GM21737 (cell line): ENCODE measurements around the gene ZDHHC11B.
"Not testable (repeated sequence)": the region's sequence is repeated elsewhere in the genome, so short reads cannot be mapped to it uniquely, and the experiment has no call there.

Experiments
- ATAC-seq: cut with Tn5 transposase; IDR thresholded peaks from one replicate; pipeline ENCODE4 v1.9.1; 2021; ENCODE audit warnings: mild to moderate bottlenecking, moderate library complexity; ENCODE audit not compliant: unreplicated experiment

Gene ZDHHC11B

GRCh38 chr5:727087-727486 is 57.4 kb downstream of the ZDHHC11B start:
- not testable (repeated sequence) for ATAC-seq

DNA sequence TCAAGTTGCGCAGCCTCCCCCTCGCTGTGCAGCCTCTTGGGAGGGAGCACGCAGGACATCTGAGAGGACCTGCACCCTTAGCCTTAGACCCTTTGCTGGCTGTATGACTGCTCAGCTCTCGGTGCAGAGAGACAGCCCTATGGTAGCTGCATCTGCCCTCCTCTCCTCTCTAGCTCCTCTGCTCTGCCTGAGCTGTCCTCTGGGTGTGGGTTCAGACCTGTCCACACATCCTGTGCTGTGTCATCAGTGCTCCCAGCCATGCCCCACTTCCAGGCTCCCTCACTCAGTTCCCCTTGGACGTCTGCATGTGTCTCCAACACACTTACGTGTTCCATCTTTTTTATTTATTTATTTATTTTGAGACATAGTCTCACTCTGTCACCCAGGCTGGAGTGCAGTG is 60.7 kb downstream of the ZDHHC11B start:
- ATAC-seq: not testable (repeated sequence)

DNA sequence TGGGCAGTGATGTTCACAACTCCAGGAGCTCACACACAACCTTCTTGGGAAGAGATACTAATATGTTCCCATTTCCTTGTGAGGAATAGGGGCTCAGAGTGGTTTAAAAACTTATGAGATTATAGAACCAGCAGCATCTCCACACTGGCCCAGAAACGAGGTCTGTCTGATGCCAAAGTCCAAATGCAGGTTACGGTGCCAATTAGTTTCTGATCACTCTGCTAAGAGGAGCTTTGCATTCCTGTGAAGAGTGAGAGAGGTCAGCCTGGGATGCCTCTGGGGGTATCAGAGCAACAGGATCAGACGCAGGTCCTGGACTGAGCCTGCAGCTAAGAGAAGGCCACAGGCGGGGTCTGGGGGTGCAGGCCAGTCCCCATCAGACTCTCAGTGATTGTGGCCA is 61.2 kb downstream of the ZDHHC11B start:
- ATAC-seq: not testable (repeated sequence)

- not testable (repeated sequence) for ATAC-seq
Measured at GRCh38 chr5:719379-719778, 65.2 kb downstream of the ZDHHC11B start.

DNA sequence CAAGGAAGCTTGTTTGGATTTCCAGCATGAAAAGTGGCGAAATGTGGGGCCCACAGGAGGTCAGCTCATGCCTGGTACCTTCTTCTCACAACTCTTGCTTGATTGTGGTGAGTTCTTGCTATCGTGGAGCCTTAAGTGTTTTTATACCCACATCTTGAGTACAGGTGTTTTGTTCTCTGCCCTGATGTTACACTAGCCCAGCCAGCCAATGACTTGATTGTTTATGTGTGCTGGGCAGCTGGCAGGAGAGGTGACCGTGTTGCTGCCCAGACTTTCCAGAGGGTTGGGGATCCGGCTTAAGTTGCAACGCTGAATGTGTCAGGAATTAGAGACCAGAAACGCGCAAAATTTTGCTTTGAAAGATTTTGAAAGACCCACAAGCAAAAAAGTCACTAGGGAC is 67.4 kb downstream of the ZDHHC11B start:
- ATAC-seq: no peak

- not testable (repeated sequence) for ATAC-seq
Measured at GRCh38 chr5:716740-717139, 67.8 kb downstream of the ZDHHC11B start.

DNA sequence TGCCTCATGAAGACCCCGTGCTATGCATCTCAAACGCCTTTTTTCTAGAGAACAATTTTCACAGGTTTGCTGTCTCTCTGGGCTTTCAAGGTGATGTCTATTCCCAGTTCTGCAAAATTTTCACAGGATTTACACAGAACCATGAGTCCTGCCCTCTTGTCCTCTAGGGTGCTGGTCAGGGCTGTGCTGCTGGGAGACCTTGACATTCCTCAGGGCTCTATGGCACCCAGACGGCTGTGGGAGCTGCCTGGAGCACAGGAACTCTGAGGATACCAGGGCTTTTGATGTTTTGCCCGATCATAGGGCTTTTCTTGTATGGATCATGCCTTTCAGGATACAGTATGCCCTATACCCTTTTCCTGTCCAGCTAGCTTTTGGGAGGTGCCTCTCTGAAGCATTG is 68.9 kb downstream of the ZDHHC11B start:
- not testable (repeated sequence) for ATAC-seq

DNA sequence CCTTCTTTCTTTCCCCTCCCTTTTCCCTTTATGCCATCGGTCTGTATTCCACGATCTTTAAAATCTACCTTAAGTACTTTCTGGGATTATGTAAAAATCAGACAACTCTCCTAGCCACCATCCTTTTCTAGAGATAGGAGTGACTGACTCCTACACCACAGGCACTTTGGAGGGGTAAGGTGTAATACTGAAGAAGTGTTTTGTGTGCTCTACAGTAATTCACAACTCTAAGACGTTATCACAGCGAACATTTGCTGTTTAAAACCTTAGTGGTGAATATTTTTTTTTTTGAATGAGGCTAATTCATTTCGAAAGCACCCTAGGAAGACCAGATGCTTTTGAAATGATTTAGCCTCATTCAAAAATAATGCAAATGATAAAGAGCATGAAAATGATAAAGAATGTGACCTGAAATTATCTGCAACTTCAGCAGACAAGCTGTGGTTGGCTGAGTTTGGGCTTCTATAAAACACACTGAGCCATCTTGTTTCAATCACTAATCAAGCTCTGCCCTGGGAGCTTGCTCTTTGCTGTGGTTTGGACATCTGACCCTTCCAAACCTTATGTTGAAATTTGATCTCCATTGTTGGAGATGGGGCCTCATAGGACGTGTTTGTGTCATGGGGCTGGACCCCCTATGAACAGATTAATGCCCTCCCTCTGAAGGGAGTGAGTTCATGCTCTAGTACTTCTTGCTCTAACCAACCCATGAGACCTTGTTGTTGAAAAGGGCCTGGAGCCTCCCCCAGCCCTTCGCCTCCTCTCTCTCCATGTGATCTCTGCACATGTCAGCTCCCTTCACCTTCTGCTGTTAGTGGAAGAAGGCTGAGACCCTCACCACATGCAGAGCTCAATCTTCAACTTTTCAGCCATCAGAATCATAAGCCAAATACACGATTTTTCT is 70.1 kb downstream of the ZDHHC11B start:
- ATAC-seq: not testable (repeated sequence)

GRCh38 chr5:713686-714085 is 70.8 kb downstream of the ZDHHC11B start:
- ATAC-seq: not testable (repeated sequence)

DNA sequence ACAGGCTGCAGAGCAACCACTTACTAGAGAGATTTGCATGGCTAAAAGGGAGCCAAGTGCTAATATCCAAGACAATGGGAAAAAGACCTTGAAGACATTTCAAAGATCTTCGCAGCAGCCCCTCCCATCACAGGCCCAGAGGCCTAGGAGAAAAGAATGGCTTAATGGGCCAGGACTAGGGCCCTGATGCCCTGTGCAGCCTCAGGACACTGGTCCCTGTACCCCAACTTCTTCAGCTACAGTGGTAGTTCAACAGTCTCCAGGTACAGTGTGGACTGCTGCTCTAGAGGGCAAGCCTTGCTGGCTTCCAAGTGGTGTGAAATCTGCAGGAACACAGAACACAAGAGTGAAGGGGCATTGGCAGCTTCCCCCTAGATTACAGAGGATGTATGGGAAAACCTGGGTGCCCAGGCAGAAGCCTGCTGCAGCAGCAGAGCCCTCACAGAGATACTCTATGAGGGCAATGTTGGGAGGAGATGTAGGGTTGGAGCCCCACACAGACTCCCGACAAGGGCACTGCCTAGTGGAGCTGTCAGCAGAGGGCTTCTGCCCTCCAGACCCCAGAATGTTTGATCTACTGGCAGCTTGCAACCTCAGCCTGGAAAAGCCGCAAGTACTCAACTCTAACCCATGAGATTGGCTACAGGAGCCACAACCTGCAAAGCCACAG is 75.5 kb downstream of the ZDHHC11B start:
- not testable (repeated sequence) for ATAC-seq

- ATAC-seq: not testable (repeated sequence)
Measured at GRCh38 chr5:708374-708773, 76.2 kb downstream of the ZDHHC11B start.

GRCh38 chr5:706127-706526 is 78.4 kb downstream of the ZDHHC11B start:
- ATAC-seq: not testable (repeated sequence)

DNA sequence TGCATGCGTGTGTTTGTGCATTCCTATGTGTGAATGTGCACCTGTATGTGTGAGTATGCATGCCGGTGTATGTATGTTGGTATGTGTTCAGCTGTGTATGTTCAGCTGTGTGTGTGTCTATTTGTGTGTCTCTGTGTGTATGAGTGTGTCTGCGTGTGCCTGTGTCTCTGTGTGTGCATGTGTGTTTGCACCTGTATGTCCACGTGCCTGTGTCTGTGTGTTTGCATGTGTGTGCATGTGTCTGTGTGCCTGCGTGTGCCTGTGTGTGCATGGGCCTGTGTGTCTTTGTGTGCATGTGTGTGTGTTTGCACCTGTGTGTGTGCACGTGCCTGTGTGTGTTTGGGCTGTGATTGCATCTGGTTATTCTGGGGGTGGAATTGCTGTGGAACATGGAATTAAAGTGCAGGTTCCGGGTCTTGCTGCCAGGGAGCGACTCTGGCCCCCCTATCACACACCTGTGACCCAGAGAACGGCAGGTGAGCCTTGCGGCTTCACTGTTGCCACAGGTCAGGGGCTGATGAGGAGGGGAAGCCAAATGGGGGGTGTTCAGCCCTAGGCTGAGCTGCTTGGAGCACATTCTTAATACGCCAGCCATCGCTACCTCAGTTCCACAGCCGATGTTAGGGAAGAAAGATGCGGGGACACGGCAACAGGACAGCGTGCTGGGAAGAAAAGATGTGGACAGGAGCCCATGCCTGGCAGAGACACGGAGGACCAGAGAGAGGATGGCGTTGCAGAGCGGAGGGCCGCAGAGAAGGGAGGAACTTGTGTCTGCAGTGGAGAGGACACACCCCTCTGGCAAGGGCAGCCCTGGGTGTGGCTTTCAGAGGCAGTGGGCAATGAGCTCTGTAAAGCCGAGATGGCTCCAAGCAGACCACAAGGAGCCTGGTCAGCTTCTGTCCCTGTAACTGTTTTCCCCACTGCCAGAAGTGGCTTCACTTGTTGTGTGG is 87.5 kb downstream of the ZDHHC11B start:
- not testable (repeated sequence) for ATAC-seq

DNA sequence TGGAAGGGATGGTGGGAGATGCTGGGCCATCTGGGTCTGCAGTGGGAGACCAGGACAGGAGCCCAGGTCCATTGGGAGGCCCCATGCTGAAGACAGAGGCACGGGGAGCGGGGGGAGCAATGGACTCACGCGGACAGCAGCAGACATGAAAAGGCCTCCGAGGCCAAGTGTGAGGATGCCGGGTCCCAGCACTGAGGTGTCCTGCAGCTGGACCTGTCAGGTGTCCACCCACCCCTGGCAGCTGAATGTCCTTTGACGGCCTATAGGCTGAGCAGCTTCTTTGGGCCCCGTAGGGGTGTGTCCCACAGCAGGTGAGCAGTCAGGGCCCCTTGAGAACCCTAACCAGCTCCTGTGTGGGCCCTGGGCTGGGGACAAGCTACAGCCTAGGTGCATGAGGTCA is 88.3 kb downstream of the ZDHHC11B start:
- ATAC-seq: not testable (repeated sequence)

- not testable (repeated sequence) for ATAC-seq
Measured at GRCh38 chr5:695475-695874, 89.1 kb downstream of the ZDHHC11B start.

GRCh38 chr5:694042-694431 is 90.5 kb downstream of the ZDHHC11B start:
- not testable (repeated sequence) for ATAC-seq

- ATAC-seq: peak; percentile 75
Measured at GRCh38 chr5:693271-694041, 91.1 kb downstream of the ZDHHC11B start, which contains the start of gene TPPP. Gene TPPP, minus strand, starts transcription at chr5:693352. Its CDS starts 15,292 bp downstream, at chr5:678060.

- ATAC-seq: not testable (repeated sequence)
Measured at GRCh38 chr5:692529-693041, 91.9 kb downstream of the ZDHHC11B start.

DNA sequence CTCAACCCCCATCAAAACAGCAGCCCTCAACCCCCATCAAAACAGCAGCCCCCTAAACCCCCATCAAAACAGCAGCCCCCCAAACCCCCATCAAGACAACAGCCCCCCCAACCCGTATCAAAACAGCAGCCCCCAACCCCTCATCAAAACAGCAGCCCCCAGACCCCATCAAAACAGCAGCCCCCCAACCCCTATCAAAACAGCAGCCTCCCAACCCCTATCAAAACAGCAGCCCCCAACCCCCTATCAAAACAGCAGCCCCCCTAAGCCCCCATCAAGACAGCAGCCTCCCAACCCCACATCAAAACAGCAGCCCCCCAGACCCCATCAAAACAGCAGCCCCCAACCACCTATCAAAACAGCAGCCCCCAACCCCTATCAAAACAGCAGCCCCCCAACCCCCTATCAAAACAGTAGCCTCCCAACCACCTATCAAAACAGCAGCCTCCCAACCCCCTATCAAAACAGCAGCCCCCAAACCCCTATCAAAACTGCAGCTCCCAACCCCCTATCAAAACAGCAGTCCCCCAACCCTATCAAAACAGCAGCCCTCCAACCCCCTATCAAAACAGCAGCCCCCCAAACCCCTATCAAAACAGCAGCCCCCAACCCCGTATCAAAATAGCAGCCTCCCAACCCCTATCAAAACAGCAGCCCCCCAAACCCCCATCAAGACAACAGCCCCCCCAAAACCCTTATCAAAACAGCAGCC is 92.6 kb downstream of the ZDHHC11B start:
- ATAC-seq: no peak
